Body of pancreas (tissue), 4 donors: ENCODE data around the gene MCRIP1. TPM values are rescaled to one million over a fixed set of nuclear protein-coding genes. Genes with fewer than 3 reads are reported as not detected.

ENCODE experiments used
- ATAC-seq: fragments of 150-250 bp; one replicate; pipeline ENCODE4 v1.9.1; 2016
- DNase-seq, 4 donors: peaks; one replicate each; pipeline ENCODE4 v3.0.0-alpha.2; 2019
- H3K27ac ChIP-seq, 4 donors: fragments of 200-600 bp; sonication (generic); 1 replicate in 3 of 4; 2 replicates in 1 of 4; pipeline versions ENCODE4 v1.5.1 to v1.6.1; 2016 to 2019; ENCODE audit warnings: mild to moderate bottlenecking in 1 of 4, mixed read lengths in 1 of 4, moderate library complexity in 1 of 4
- H3K27me3 ChIP-seq, 2 donors: fragments of 200-600 bp; sonication (generic); one replicate each; pipeline ENCODE4 v1.6.0; 2016; ENCODE audit warnings: mild to moderate bottlenecking in 1 of 2
- H3K36me3 ChIP-seq, 2 donors: fragments of 200-600 bp; sonication (generic); replicated peaks in 1 of 2; 2 replicates each; pipeline ENCODE4 v1.5.1; 2016; ENCODE audit warnings: low read depth in 2 of 2; ENCODE audit not compliant: insufficient read depth in 1 of 2
- H3K4me1 ChIP-seq: fragments of 200-600 bp; sonication (generic); one replicate; pipeline ENCODE4 v1.6.0; 2016
- H3K4me3 ChIP-seq, 2 donors: fragments of 200-600 bp; sonication (generic); 1 replicate in 1 of 2; 2 replicates in 1 of 2; pipeline ENCODE4 v1.5.1; 2016 to 2019
- H3K9me3 ChIP-seq, 3 donors: fragments of 200-600 bp; sonication (generic); 1 replicate in 2 of 3; 2 replicates in 1 of 3; pipeline ENCODE4 v1.5.1; 2016
- POLR2A ChIP-seq, 3 donors: fragments of 450-650 bp; IDR thresholded peaks; one replicate each; pipeline ENCODE4 v1.6.1; 2016; ENCODE audit warnings: antibody characterized with exemption in 3 of 3, mild to moderate bottlenecking in 2 of 3
- WGBS, 2 donors: methylation state at CpG; one replicate each; pipeline ENCODE4 v1.1.5; 2017; 5-methylcytosine and 5-hydroxymethylcytosine counted together
- intact Hi-C: fragments of 100-400 bp; cut with DNase I; formaldehyde crosslinking; loops from one replicate; pipeline ENCODE4 v1.15.1; 2023
- total RNA-seq, 2 donors: library from RNA; depleted of rRNA; stranded (reverse); fragments of >200 nt; gene quantifications; one replicate each; pipeline ENCODE4 v1.1.0, GENCODE V29; 2016
- TF ChIP-seq, protein P1 (sequence below), 7 experiments: fragments of 450-650 bp in 4 of 7; fragments of 200-600 bp in 3 of 7; sonication (generic) in 3 of 7; IDR thresholded peaks; one replicate each; pipeline ENCODE4 v1.5.1; 2016 to 2019; ENCODE audit warnings: antibody characterized with exemption in 7 of 7

The MCRIP1 gene
- total RNA-seq, 2 donors from 2014 or later: 46.1 to 65.6 TPM

DNA sequence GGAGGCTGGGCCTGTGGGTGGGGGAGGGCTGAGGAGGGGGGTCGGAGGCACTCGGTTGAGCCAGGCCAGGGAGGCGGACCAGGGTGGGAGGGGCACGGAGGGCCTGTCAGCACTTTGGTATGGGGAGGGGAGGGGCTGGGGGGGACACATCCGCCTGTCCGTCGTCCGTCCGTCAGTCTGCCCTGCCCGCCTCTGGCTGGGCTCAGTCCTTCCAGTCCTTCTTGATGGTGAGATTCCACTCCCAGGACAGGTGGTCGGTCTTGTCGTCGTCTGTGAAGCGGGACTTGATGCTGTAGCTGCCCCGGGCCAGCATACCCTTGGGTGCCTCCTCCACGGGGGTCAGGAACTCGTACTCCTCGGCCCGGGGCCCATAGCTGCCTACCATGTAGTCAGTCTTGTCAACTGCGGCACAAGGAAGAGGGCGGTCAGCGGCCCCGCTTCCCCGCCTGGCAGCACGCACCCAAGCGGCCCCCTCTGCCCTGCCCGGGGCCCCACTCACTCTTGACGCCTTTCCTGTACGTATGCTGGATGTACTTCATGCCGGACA is 35.7 kb upstream of the MCRIP1 start:
- TF ChIP-seq POLR2A (IDR thresholded peaks at IDR 0.05): no peak
- TF ChIP-seq, protein P1, sequence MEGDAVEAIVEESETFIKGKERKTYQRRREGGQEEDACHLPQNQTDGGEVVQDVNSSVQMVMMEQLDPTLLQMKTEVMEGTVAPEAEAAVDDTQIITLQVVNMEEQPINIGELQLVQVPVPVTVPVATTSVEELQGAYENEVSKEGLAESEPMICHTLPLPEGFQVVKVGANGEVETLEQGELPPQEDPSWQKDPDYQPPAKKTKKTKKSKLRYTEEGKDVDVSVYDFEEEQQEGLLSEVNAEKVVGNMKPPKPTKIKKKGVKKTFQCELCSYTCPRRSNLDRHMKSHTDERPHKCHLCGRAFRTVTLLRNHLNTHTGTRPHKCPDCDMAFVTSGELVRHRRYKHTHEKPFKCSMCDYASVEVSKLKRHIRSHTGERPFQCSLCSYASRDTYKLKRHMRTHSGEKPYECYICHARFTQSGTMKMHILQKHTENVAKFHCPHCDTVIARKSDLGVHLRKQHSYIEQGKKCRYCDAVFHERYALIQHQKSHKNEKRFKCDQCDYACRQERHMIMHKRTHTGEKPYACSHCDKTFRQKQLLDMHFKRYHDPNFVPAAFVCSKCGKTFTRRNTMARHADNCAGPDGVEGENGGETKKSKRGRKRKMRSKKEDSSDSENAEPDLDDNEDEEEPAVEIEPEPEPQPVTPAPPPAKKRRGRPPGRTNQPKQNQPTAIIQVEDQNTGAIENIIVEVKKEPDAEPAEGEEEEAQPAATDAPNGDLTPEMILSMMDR (IDR thresholded peaks at IDR 0.05): no peak
- no peaks in the 10 kb centered on the region for H3K36me3 ChIP-seq
- H3K27ac ChIP-seq: peak overlapping the region; percentile 95 to 99 (median 98)
- H3K4me1 ChIP-seq: peaks cover 77% of the 10 kb centered on the region
- no peak overlapping the region for H3K4me3 ChIP-seq
- peak; percentile 51 to 69 (median 61) for DNase-seq
- H3K9me3 ChIP-seq: no peaks in the 10 kb centered on the region
- no peak for ATAC-seq
- H3K27me3 ChIP-seq: no peaks in the 10 kb centered on the region
- intact Hi-C loops: no loop called here
- WGBS, 2 donors: 68 to 89% methylated on average over 14 to 30 of the region's 30 CpGs

DNA sequence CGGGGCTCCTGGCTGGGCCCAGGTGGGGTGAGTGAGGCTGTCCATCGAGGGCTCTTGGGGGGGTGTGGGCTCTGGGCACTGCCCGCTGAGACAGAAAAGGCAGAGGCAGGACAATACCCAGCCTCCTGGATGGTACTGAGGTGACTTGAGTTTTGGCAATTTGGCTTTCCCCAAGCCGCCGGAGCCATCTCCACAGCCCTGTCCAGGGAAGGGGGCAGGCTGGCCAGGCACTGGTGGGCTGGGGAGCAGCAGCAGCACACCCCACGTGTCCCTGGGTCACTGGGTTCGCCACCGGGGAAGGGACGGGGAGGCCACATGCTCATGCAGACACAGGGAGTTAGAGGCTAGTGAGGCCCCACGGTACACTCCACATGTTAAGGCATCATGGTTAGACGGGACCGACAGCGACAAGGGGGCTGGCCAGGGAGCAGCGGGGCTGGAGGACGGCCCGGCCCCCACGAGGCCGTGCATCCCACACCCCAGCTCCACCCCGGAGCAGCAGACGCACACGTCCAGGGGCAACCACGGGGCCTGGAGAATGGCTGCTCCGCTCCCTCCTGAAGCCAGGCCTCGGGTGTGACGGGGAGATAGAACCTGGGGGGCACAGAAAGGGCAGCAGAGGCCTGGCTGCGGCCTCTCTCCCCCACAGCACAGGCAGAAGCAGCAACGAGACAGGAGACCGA is 35.0 kb upstream of the MCRIP1 start:
- TF ChIP-seq, protein P1 (IDR thresholded peaks at IDR 0.05): no peak
- peak in 1 of 3 donors; percentile 44 for TF ChIP-seq POLR2A (IDR thresholded peaks at IDR 0.05)
- 55 to 70% methylated on average over 6 to 28 of the region's 28 CpGs for WGBS, 2 donors
- ATAC-seq: no peak
- H3K9me3 ChIP-seq: no peaks in the 10 kb centered on the region
- no peaks in the 10 kb centered on the region for H3K27me3 ChIP-seq
- H3K4me1 ChIP-seq: peaks cover 83% of the 10 kb centered on the region
- H3K4me3 ChIP-seq: no peak overlapping the region
- no peaks in the 10 kb centered on the region for H3K36me3 ChIP-seq
- intact Hi-C loops: no loop called here
- peak in 1 of 4 donors; percentile 41 for DNase-seq
- H3K27ac ChIP-seq: peak overlapping the region; percentile 95 to 99 (median 98)

- intact Hi-C loops: no loop called here
- H3K9me3 ChIP-seq: no peaks in the 10 kb centered on the region
- H3K4me1 ChIP-seq: peaks cover 79% of the 10 kb centered on the region
- H3K4me3 ChIP-seq: no peak overlapping the region
- H3K27me3 ChIP-seq: no peaks in the 10 kb centered on the region
- TF ChIP-seq, protein P1 (IDR thresholded peaks at IDR 0.05): no peak
- TF ChIP-seq POLR2A (IDR thresholded peaks at IDR 0.05): peak in 1 of 3 donors; percentile 46
- no peaks in the 10 kb centered on the region for H3K36me3 ChIP-seq
- DNase-seq (peak; percentile 57 to 76 (median 65)), ATAC-seq (no peak)
- H3K27ac ChIP-seq: peak overlapping the region; percentile 95 to 99 (median 98)
- 32 to 33% methylated on average over 20 to 22 of the region's 23 CpGs for WGBS, 2 donors
Observed at GRCh38 chr17:81867170-81867990, 34.3 kb upstream of the MCRIP1 start.

- no peaks in the 10 kb centered on the region for H3K36me3 ChIP-seq
- TF ChIP-seq POLR2A (IDR thresholded peaks at IDR 0.05): no peak
- TF ChIP-seq, protein P1 (IDR thresholded peaks at IDR 0.05): no peak
- H3K9me3 ChIP-seq: no peaks in the 10 kb centered on the region
- ATAC-seq: no peak
- DNase-seq: no peak
- peak overlapping the region; percentile 95 to 99 (median 98) for H3K27ac ChIP-seq
- intact Hi-C loops: no loop called here
- WGBS, 2 donors: 60 to 64% methylated on average over 13 to 18 of the region's 18 CpGs
- peaks cover 82% of the 10 kb centered on the region for H3K4me1 ChIP-seq
- no peaks in the 10 kb centered on the region for H3K27me3 ChIP-seq
- H3K4me3 ChIP-seq: no peak overlapping the region
Observed at GRCh38 chr17:81866440-81867169, 33.5 kb upstream of the MCRIP1 start.
